GM19035 (cell line): ENCODE data around the gene EFHB.
A peak's percentile ranks its signal among the peaks of the same experiment; 100 is the strongest.
"Not testable (repeated sequence)": the region's sequence is repeated elsewhere in the genome, so short reads cannot be mapped to it uniquely, and the experiment has no call there.

Experiments
- ATAC-seq: cut with Tn5 transposase; IDR thresholded peaks from one replicate; pipeline ENCODE4 v1.9.1; 2021; ENCODE audit not compliant: unreplicated experiment

EFHB gene

DNA sequence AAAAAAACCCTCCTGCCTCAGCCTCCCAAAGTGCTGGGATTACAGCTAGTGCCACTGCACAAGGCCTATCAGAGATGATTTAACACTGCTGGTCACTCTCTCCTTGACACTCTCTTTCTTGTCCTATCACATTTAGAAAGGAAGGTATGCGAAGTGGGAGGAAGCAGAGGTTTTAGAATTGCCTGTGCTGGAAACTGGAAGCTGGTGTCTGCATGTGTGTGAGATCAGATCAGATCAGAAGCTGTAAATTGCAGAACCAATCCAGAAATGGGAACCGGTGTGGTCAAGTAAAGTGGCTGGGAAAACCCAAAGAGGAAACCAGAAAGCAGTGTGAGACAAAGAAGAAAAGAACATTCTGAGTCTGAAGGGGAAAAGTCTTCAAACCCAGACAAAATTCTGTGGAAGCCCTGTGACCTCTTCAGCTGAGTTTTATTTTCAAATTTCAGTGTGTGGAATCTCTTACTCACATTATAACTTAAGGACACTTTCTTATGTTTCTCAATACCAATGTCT lies 2.8 kb downstream of the EFHB start:
- ATAC-seq: peak; percentile 75

DNA sequence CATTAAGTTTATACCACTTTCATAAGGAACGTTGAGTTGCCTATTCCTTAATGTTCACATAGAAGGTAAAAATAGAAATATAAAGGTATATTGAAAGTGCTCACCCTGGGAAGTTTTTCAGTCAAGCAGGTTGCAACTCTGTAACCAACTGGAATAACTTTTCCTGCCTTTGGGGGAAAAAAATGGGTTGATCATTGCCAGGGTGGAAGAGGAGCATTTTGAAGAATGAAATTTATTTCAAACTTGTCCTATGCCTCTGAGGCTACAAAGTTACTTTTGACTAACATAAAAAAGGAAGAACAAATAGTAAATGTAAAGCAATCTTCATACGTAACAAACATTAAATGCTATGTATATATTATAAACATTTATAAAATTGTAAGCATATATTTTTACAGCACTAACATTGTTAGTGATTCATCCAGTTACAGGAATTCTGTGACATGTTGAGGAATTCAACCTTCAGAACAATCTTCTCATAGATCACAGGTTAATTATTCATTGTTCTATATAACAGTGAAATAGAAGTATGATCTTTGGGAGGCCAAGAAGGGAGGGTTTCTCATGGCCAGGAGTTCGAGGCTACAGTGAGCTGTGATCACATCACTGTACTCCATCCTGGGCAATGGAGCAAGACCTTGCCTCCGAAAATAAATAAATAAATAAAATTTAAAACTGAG lies 13.5 kb downstream of the EFHB start:
- no peak for ATAC-seq

DNA sequence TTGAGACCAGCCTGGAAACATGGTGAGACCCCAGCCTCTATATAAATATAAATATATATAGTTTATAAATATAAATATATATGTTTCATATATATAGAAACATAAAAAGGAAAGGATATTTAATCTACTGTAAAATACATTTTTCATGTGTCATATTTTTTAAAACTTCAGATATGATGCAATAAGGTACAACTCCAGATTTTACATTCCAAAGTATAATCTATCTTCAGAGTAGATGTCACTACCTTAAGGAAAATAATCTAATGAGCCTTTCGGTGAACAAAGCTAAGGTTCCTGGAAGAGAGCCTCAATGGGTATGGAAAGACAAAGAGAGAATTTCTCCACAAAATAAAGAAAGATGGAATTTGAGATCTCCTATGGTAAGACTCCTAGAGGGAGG lies 16.9 kb downstream of the EFHB start:
- no peak for ATAC-seq

DNA sequence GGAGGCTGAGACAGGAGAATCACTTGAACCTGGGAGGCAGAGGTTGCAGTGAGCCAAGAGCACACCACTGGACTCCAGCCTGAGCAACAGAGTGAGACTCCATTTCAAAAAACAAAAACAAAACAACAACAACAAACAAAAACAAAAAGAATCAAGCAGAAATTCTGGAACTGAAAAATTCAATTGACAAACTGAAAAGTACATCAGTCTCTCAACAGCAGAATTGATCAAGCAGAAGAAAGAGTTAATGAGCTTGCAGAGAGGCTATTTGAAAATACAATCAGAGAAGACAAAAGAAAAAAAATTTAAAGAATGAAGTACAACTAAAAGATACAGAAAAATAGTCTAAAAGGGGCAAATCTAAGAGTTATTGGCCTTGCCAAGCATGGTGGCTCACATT lies 22.6 kb downstream of the EFHB start:
- no peak for ATAC-seq

DNA sequence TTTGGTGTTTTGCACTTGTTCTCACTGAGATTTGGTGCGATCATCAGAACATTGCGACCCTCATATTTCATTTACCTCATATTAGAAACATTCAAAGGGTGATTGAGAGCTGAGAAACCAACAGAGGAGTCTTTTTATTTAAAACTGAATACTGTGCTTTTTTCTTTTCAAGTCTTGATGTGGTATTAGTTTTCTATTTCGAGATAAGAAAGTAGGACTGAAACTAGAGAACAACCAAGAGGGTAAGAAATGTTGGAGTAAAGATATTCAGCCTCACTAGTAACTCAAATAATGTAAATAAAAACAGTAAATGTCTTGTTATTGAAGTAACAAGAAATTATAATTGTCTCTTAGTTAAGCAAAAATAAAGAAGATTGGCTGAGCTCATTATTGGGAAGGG lies 26.5 kb downstream of the EFHB start:
- ATAC-seq: no peak

DNA sequence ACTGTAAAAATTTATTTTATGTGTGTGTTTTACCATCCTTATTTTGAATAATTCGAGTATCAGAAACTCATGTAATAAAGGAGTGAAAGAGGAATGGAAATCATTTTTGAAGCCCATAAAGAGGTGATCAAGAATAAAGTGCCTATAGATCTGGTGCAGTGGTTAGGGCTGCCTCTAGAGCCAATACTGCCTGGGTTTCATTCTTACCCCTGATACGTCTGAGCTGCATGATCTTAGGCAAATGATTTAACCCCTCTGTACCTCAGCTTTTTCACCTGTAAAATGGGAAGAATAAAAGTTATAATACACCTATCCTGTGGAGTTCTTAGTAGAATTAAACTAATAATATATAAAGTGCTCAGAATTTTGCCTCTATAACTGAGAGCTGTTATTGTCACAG lies 30.4 kb downstream of the EFHB start:
- no peak for ATAC-seq

DNA sequence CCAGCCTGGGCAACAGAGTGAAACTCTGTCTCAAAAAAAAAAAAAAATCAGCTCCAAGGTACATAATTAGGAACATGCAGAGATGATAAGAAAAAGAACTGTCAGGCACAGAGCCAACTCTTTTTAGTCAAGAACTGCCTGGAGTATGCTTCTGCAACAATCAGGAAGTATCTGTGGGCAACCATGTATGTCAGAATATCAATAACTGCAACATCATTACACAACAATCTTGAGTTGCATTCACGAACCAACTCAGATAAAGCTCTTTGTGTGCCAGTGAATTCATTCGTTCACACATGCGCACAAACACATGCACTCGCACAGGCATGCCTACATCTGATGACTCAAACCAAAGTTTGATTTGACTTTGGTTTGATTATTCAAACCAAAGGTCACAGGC lies 32.1 kb downstream of the EFHB start:
- ATAC-seq: no peak

DNA sequence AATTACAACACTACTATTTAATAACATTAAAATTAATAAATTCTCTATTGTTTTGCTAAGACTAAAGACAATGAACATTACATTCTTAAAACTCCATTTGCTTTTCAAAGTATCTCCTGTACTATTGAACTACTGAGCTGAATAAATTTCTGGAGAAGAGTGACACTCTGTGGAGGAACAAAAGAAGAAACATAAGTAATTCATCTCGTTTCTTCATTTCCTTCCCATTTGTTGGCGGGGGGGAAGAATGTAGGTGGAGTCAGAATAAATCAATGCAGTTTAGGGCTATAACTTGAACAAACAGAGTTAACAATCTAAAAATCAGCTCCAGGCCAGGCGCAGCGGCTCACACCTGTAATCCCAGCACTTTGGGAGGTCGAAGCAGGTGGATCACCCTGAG lies 32.7 kb downstream of the EFHB start:
- no peak for ATAC-seq

DNA sequence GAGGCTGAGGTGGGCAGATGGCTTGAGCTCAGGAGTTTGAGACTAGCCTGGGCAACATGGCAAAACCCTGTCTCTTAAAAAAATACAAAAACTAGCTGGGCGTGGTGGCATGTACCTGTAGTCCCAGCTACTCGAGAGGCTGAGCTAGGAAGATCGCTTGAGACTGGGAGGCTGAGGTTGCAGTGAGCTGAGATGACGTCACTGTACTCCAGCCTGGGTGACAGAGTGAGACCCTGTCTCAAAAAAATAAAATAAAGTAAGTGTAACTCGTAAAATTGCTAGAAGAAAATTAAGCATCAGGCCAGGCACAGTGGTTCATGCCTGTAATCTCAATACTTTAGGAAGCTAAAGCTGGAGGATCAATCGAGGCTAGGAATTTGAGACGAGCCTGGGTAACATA lies 34.2 kb downstream of the EFHB start:
- not testable (repeated sequence) for ATAC-seq

DNA sequence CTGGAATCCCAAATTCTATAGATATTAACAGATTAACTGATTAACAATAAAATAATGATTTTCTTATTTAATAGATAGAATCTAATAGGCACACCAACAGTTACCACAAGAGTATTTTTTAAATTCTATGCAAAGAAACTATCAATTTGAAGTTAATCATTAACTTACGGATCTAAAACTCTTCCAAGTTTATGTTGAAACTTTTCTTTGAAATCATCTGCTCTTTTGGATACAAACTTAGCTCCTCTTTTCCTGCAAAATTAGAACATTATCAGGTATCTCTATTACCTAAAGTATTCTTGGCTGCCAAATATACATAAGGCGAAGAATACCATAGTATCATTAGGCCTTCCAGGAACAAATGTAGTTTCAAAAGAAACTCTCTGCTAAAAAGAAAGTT lies 34.8 kb downstream of the EFHB start:
- ATAC-seq: no peak

DNA sequence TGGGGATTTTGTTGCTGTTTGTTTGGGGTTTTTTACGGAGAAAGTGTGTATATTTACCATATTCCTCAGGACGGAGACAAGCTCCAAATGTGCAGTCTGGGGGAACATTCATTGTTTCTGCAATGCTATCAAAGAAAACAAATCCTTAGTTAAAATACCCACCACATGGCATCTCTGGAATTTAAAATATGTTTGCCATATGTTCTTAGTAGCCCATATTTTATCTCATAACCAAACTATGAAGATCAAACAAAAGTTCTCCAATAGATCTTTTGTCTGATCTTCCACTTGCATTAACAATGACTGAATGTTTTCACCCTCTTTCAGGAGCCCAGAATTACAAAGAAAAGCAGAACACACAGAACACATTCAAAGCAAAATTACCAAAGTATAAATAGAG lies 35.3 kb downstream of the EFHB start:
- ATAC-seq: no peak

DNA sequence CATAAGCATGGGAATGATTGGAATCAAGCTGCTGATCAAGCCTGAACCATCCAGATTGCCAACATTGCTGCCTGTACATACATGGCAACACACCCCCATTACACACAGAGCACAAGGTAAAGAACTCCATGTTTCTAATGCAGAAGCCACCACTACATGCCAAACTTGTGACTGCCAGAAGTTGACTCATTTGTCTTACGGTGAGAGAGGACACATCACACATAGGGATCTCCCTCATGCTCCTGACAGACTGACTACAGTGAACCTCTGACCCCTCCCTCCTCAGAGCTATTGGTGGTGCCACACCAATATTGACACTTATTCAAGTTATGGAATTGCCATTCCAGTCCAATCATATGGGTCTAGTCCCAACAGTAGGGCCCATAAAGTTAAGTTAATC lies 42.3 kb downstream of the EFHB start:
- no peak for ATAC-seq

DNA sequence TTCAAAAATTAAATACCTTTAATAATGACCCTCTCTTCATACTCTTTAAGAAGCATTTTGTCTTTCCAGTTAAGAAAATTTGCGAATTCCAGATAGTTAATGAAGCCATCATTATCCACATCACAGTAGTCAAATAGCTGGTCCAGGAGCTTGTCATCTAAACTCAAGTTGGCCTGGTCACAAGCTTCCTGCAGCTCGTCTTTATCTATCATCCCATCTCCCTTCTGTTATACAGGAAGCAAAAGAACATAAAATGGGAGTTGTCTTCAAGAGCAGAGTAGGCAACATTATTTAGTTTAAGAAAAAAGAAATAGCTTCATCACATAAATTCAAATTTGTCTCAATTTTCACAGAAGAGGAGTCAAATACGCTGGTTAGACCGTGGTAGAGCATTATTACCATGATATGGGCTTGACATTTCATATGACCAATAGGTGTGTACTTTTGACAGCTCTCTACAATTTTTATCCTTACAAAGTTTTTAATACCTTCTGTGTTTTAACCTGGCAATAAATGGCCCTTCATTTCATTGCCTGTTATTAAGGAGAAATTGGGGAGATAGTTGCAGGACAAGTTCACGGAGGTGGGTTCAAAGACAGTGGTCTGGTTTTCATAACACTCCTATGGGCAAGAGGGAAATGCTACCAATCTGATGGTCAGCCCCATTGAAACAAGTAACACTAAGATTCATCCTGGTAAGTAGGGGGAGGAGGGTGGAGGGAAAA lies 45.4 kb downstream of the EFHB start:
- ATAC-seq: no peak

DNA sequence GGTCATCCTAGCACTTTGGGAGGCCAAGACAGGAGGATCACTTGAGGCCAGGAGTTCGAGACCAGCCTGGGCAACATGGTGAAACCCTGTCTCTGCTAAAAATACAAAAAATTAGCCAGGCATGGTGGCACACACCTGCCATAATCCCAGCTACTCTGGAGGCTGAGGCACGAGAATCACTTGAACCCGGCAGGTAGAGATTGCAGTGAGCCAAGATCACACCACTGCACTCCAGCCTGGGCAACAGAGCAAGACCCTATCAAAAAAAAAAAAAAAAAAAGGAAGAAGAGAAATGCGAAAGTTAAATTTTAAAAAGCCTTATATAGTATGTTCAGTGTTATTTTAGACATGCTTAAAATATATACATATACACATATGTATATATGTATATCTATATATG lies 46.9 kb downstream of the EFHB start:
- ATAC-seq: not testable (repeated sequence)

DNA sequence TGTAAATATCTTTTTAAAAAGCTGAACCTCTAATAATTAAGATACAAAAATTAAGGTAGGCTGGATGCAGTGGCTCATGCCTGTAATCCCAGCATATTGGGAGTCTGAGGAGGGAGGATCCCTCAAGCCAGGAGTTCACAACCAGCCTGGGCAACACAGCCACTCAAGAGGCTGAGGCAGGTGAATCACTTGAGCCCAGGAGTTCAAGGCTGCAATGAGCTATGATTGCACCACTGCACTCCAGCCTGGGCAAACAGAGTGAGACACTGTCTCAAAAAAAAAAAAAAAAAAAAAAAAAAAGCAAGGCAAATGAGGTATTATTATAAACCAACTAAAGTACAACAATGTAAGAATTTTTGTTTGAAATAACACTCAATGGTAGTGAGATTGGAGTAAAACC lies 47.6 kb downstream of the EFHB start:
- ATAC-seq: no peak

DNA sequence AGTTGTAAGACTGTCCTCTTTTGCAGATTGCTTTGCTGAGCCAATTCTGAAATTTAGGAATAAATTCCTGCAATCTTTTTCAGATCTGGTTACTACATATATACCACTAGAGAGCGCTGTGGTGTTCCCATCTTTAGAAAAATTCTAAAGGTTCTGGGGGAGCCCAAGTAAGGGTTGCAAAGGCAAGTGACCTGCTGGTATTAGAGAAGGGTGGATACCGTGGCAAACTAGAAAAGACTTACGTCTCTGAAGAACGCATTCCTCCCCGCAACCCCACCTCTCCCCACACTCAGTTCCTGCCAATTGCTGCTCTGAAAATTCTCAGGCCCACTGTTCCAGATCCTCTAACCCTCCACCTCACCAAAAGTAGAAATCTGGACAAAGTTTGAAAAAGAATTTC lies 48.5 kb downstream of the EFHB start:
- peak; percentile 46 for ATAC-seq

DNA sequence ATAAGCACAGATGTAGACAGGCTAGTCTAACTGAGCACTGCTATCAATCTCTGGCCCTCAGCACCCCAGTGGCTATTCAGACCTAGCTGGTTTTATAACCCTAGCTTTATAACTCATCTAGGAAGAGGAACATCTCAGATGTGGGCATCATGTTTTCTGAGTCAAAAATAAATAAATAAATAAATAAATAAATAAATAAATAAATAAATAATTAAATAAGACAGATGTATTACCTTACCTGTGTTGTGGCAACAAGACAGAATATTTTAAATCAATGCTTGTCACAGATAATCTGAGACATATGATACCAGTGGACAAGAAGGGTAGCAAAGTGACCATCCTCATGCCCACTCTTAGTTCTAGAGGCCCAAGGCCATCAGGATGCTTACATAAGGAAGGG lies 52.2 kb downstream of the EFHB start:
- no peak for ATAC-seq

DNA sequence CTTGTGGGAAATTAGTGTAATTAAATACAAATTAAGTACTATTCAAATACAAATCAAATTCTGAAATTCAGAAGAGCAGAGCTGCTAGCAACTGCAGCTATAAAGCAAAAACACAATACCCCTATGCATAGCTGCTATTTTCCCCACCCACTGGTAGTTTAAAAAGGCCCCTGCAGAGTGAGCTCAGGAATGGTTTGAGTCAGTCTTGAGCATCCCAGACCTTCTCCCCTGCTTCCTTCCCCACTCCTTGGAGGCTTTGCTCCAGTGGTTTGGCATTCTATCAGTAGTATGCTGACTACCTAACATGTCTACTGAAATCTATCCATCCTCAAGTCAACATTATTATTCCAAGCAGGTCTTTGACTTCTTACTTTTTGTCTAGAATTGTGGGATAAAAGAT lies 53.0 kb downstream of the EFHB start:
- no peak for ATAC-seq

DNA sequence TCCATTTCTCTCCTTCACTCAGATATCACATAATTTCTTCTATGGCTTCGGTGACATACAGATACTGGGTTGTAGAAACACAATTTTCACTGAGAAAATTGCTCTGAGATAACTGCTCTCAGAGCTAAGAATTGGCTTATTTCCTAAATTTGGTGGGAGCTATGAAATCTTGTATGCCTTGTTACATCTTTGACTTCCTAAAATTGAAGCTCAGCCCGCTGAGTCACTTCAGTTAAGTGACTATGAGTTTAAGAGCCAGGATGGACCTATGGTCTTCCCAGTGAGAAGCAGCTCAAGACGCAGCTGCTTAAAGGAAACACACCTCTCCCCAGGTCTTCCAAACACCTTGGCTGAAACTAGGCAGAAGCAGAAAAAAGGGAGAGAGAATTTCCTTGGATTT lies 56.4 kb downstream of the EFHB start:
- ATAC-seq: no peak

DNA sequence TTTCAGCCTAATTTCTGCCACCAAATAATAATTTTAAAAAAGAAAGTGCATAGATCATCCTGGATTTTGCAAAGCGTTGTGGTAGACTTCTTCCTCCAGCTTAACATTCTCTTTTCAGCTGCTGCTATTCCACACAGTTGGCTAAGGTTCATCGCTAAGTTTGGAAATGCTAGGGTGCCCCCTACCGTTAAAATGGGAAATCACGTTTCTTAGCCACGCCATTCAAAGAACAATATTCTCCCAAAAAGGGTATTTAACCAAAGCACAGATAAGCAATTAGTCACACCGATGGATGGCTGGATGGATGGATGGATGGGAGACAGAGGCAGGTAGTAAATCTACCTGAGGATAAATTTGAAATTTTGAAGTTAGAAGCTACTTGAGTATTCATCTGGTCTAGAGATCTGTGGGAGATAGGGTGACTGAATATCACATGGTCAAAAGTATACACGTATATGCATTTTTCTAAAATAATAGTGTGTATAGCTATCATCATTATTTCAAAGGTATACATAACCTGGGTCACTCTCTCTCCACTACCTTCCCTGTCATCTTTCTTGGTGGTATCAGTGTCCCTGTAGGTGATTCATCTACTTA lies 67.2 kb downstream of the EFHB start:
- ATAC-seq: peak; percentile 96

DNA sequence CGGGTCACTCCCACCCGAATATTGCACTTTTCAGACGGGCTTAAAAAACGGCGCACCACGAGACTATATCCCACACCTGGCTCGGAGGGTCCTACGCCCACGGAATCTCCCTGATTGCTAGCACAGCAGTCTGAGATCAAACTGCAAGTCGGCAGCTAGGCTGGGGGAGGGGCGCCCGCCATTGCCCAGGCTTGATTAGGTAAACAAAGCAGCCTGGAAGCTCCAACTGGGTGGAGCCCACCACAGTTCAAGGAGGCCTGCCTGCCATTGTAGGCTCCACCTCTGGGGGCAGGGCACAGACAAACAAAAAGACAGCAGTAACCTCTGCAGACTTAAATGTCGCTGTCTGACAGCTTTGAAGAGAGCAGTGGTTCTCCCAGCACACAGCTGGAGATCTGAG lies 78.7 kb downstream of the EFHB start:
- not testable (repeated sequence) for ATAC-seq

DNA sequence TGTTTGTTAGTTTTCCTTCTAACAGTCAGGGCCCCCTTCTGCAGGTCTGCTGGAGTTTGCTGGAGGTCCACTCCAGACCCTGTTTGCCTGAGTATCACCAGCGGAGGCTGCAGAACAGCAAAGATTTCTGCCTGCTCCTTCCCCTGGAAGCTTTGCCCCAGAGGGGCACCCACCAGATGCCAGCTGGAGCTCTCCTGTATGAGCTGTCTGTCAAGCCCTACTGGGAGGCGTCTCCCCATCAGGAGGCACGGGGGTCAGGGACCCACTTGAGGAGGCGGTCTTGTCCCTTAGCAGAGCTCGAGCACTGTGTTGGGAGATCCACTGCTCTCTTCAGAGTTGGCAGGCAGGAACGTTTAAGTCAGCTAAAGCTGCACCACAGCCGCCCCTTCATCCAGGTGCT lies 87.4 kb downstream of the EFHB start:
- not testable (repeated sequence) for ATAC-seq
